Loucy (cell line): ENCODE measurements around the gene SPATC1L.

Experiments
- EZH2phosphoT487 ChIP-seq: fragments of 200-600 bp; IDR thresholded peaks from 2 replicates; pipeline ENCODE4 v1.6.1; 2018; ENCODE audit warnings: antibody characterized with exemption, mild to moderate bottlenecking, moderate library complexity, borderline replicate concordance
- TF ChIP-seq, protein P1 (sequence below): fragments of 200-600 bp; sonication (generic); conservative IDR thresholded peaks from 2 replicates; pipeline ENCODE4 v1.5.1; 2014; ENCODE audit warnings: mild to moderate bottlenecking, antibody characterized with exemption, low read length

DNA sequence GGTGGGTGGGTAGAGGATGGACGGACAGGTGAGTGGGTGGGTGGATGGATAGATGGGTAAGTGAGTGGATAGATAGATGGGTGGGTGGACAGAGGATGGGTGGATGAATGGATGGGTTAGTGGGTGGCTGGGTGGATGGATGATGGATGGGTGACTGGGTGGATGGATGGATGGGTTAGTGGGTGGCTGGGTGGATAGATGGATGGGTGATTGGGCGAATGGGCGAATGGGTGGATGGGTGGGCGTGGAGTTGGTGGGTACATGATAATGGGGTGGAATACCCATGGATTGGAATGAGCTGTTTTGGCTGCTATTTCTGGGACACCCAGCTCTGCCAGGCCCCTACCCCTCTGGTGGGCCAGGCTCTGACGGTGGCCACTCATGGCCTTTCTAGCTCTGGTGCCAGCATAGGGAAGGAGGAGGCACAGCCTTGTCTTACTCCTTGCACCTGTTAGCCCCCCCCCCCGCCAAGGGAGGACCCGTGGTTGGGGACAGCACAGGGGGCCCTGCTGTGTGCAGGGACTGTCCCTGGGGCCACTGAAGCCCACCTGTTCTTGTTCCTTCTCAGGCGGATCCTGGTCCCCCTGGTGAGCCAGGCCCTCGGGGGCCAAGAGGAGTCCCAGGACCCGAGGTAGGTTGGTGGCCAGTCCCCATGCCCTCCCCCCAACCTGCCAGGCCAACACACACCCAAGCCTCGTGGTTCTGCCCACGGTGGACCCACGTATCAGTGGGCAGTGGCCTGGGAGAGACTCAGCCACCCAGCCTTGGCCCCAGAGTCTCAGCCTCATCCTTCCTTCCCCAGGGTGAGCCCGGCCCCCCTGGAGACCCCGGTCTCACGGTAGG, 60.0 kb downstream of the SPATC1L start:
- TF ChIP-seq, protein P1, sequence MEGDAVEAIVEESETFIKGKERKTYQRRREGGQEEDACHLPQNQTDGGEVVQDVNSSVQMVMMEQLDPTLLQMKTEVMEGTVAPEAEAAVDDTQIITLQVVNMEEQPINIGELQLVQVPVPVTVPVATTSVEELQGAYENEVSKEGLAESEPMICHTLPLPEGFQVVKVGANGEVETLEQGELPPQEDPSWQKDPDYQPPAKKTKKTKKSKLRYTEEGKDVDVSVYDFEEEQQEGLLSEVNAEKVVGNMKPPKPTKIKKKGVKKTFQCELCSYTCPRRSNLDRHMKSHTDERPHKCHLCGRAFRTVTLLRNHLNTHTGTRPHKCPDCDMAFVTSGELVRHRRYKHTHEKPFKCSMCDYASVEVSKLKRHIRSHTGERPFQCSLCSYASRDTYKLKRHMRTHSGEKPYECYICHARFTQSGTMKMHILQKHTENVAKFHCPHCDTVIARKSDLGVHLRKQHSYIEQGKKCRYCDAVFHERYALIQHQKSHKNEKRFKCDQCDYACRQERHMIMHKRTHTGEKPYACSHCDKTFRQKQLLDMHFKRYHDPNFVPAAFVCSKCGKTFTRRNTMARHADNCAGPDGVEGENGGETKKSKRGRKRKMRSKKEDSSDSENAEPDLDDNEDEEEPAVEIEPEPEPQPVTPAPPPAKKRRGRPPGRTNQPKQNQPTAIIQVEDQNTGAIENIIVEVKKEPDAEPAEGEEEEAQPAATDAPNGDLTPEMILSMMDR: no peak
- no peak for TF ChIP-seq EZH2phosphoT487
